T-helper 1 cell (primary cell): Measurements from ENCODE around the gene SLC25A1.

Experiments used
- DNase-seq, 5 donors: peaks; one replicate each; pipeline ENCODE4 v3.0.0-alpha.2; 2012 to 2020

The SLC25A1 gene

GRCh38 chr22:19180234-19180633 lies 1.7 kb upstream of the SLC25A1 start:
- DNase-seq, result no peak

- peak in 2 of 5 donors; percentile 15 to 68 for DNase-seq
Measured at GRCh38 chr22:19179497-19180048, 1.0 kb upstream of the SLC25A1 start.

- peak; percentile 40 to 65 (median 49) for DNase-seq
Measured at GRCh38 chr22:19178065-19178656, 375 bp downstream of the SLC25A1 start.

- no peak for DNase-seq
Measured at GRCh38 chr22:19177164-19178064, 1.1 kb downstream of the SLC25A1 start.

GRCh38 chr22:19176732-19177131 lies 1.8 kb downstream of the SLC25A1 start:
- no peak for DNase-seq

- DNase-seq, result no peak
Measured at GRCh38 chr22:19176175-19176643, 2.3 kb downstream of the SLC25A1 start.

- DNase-seq, result no peak
Measured at GRCh38 chr22:19175602-19176174, 2.8 kb downstream of the SLC25A1 start.

- DNase-seq, result no peak
Measured at GRCh38 chr22:19175026-19175601, 3.4 kb downstream of the SLC25A1 start.

- DNase-seq, result no peak
Measured at GRCh38 chr22:19174106-19175025, 4.2 kb downstream of the SLC25A1 start.

- no peak for DNase-seq
Measured at GRCh38 chr22:19173047-19174035, 5.2 kb downstream of the SLC25A1 start.

- DNase-seq, result no peak
Measured at GRCh38 chr22:19172213-19173046, 6.1 kb downstream of the SLC25A1 start.

GRCh38 chr22:19169947-19170318 lies 8.6 kb downstream of the SLC25A1 start:
- DNase-seq, result no peak

GRCh38 chr22:19169002-19169946 lies 9.3 kb downstream of the SLC25A1 start:
- DNase-seq, result no peak

GRCh38 chr22:19168088-19168890 lies 10.2 kb downstream of the SLC25A1 start:
- DNase-seq, result no peak

GRCh38 chr22:19167106-19167869 lies 11.2 kb downstream of the SLC25A1 start:
- no peak for DNase-seq

GRCh38 chr22:19166421-19166820 lies 12.1 kb downstream of the SLC25A1 start:
- no peak for DNase-seq

GRCh38 chr22:19164425-19164824 lies 14.1 kb downstream of the SLC25A1 start:
- DNase-seq, result no peak
